GM12878 (cell line): ENCODE data around the gene CAMK2G. TPM values are rescaled to one million over a fixed set of nuclear protein-coding genes. Genes with fewer than 3 reads are reported as not detected.
A peak's percentile ranks its signal among the peaks of the same experiment; 100 is the strongest.

Experiments used
- ATAC-seq: fragments of 200-7000 bp; cut with Tn5 transposase; 3 replicates; pipeline ENCODE4 v1.9.1; 2020; ENCODE audit warnings: mild to moderate bottlenecking, moderate library complexity
- BruUV-seq: library from RNA; stranded (reverse); fragments of 400-500 nt; replicated peaks from 2 replicates; lab custom pipeline; 2021; lab: Mats Ljungman, UMichigan
- CTCF ChIA-PET: fragments of 300-600 bp; sonication (Branson Sonifier 250); formaldehyde crosslinking; extraction: SDS; loops from one replicate; lab custom pipeline; 2021; ENCODE audit warnings: inconsistent platforms; lab: Yijun Ruan, JAX
- POLR2A ChIA-PET: fragments of 350-600 bp; formaldehyde crosslinking; extraction: SDS; loops from one replicate; lab custom pipeline; 2021; ENCODE audit warnings: inconsistent platforms; lab: Charles Lee
- RAD21 ChIA-PET: fragments of 300-600 bp; sonication (Branson Sonifier 250); formaldehyde crosslinking; loops from one replicate; lab custom pipeline; 2023; ENCODE audit warnings: antibody characterized with exemption; ENCODE audit not compliant: unreplicated experiment; lab: Charles Lee
- SMC1A ChIA-PET: fragments of 300-600 bp; sonication (Branson Sonifier 250); formaldehyde crosslinking; loops from one replicate; lab custom pipeline; 2023; ENCODE audit not compliant: unreplicated experiment, uncharacterized antibody; lab: Charles Lee
- DNase-seq: peaks from one replicate; pipeline ENCODE4 v3.0.0-alpha.2; 2011; ENCODE audit warnings: low read depth, low spot score
- FAIRE-seq: peaks from 3 replicates; lab custom pipeline; 2011; peaks lifted over from hg19 to GRCh38; lab: Jason Lieb, UNC
- H2AFZ ChIP-seq: 2 replicates; pipeline ENCODE4 v1.6.0; 2011; ENCODE audit warnings: low read depth, low read length, control low read depth; ENCODE audit not compliant: control insufficient read depth
- H3K27ac ChIP-seq: 2 replicates; pipeline ENCODE4 v1.5.1; 2011; ENCODE audit warnings: control low read depth; ENCODE audit not compliant: control insufficient read depth, insufficient read depth
- H3K27me3 ChIP-seq, 2 experiments: replicated peaks in 1 of 2; 2 replicates each; pipeline versions ENCODE4 v1.6.0 to v1.6.1; 2011; ENCODE audit warnings: low read length in 1 of 2; ENCODE audit not compliant: control insufficient read depth in 2 of 2, insufficient read depth in 2 of 2
- H3K36me3 ChIP-seq, 2 experiments: 2 replicates each; pipeline ENCODE4 v1.5.1; 2011; ENCODE audit warnings: low read length in 1 of 2; ENCODE audit not compliant: control insufficient read depth in 2 of 2, insufficient read depth in 2 of 2
- H3K4me1 ChIP-seq: 2 replicates; pipeline ENCODE4 v1.6.1; 2011; ENCODE audit warnings: mild to moderate bottlenecking, low read length, moderate library complexity, mixed read lengths; ENCODE audit not compliant: control insufficient read depth, insufficient read depth
- H3K4me2 ChIP-seq: 2 replicates; pipeline ENCODE4 v1.6.0; 2011; ENCODE audit warnings: control low read depth; ENCODE audit not compliant: control insufficient read depth, insufficient read depth
- H3K4me3 ChIP-seq: fragments of 200-600 bp; sonication (generic); 2 replicates; pipeline ENCODE4 v1.5.1; 2016
- H3K79me2 ChIP-seq: 2 replicates; pipeline ENCODE4 v1.6.0; 2011; ENCODE audit warnings: low read length; ENCODE audit not compliant: control insufficient read depth, insufficient read depth
- H3K9ac ChIP-seq: 2 replicates; pipeline ENCODE4 v1.8.0; 2011; ENCODE audit warnings: low read length, control low read depth, mixed read lengths; ENCODE audit not compliant: control insufficient read depth, insufficient read depth
- H3K9me3 ChIP-seq: replicated peaks from 3 replicates; pipeline ENCODE4 v1.5.1; 2011; ENCODE audit warnings: mild to moderate bottlenecking, low read length; ENCODE audit not compliant: control insufficient read depth, insufficient read depth
- H4K20me1 ChIP-seq: 2 replicates; pipeline ENCODE4 v1.6.0; 2011; ENCODE audit not compliant: control insufficient read depth, insufficient read depth
- IRF4 ChIP-seq: IDR thresholded peaks from 2 replicates; pipeline ENCODE4 v1.6.1; 2011; ENCODE audit warnings: low read depth, low read length
- SPI1 ChIP-seq: IDR thresholded peaks from 2 replicates; pipeline ENCODE4 v1.6.1; 2011; ENCODE audit warnings: low read depth, mild to moderate bottlenecking, low read length, moderate library complexity, borderline replicate concordance; ENCODE audit not compliant: insufficient read depth
- TAF1 ChIP-seq: IDR thresholded peaks from 2 replicates; pipeline ENCODE4 v1.6.1; 2011; ENCODE audit warnings: mild to moderate bottlenecking, low read depth, low read length, borderline replicate concordance
- TCF7 ChIP-seq: IDR thresholded peaks from 2 replicates; pipeline ENCODE4 v1.6.1; 2014; ENCODE audit warnings: antibody characterized with exemption, borderline replicate concordance
- ZNF384 ChIP-seq: IDR thresholded peaks from 2 replicates; pipeline ENCODE4 v1.6.1; 2012; ENCODE audit warnings: low read depth, mild to moderate bottlenecking, low read length, improper control_type of control experiment, borderline replicate concordance
- WGBS: methylation state at CpG from one replicate; pipeline ENCODE4 v1.1.6; 2016; ENCODE audit warnings: low lambda C conversion rate; ENCODE audit not compliant: insufficient replicate concordance, insufficient coverage; ENCODE audit errors: missing lambda C conversion rate; 5-methylcytosine and 5-hydroxymethylcytosine counted together
- in situ Hi-C: fragments of 300-500 bp; cut with MboI; formaldehyde crosslinking; loops from 9 replicates; pipeline ENCODE4 v1.14.3; 2018; ENCODE audit warnings: mixed read lengths
- intact Hi-C: fragments of 100-400 bp; cut with micrococcal nuclease; formaldehyde crosslinking; loops from one replicate; pipeline ENCODE4 v1.14.2; 2022; ENCODE audit not compliant: unreplicated experiment
- polyA plus RNA-seq, 11 experiments: library from polyadenylated mRNA; depleted of rRNA in 4 of 11; unstranded in 6 of 11; stranded (reverse) in 5 of 11; fragments of >200 nt; fragmentation: Nextera tagmentation in 4 of 11; fragmentation: Illumina TruSeq in 1 of 11; extraction: Ambion mirVana in 4 of 11; extraction: Trizol in 1 of 11; gene quantifications; 1 replicate in 1 of 11; 2 replicates in 10 of 11; pipeline versions ENCODE4 v1.2.1 to v1.2.3, GENCODE V29; 2011 to 2016; ENCODE audit warnings: inconsistent platforms in 2 of 11, missing spikeins in 2 of 11, low read depth in 1 of 11
- total RNA-seq, 4 experiments: library from RNA; depleted of rRNA in 3 of 4; stranded (reverse); fragments of >200 nt in 3 of 4; fragmentation: Illumina TruSeq in 1 of 4; extraction: Trizol in 1 of 4; gene quantifications; 2 replicates each; pipeline versions ENCODE4 v1.2.1 to v1.2.3, GENCODE V29; 2013 to 2021
- TF ChIP-seq, protein P1 (sequence below): fragments of 450-650 bp; IDR thresholded peaks from 2 replicates; pipeline ENCODE4 v1.6.1; 2016; ENCODE audit warnings: mild to moderate bottlenecking, moderate library complexity, borderline replicate concordance

CAMK2G gene
- total and polyA plus RNA-seq, 10 of the 15 experiments (the other 5 are each of a cell fraction or from before 2014, with no cell fraction given) = 5.5 to 24.3 (median 16.9) TPM

DNA sequence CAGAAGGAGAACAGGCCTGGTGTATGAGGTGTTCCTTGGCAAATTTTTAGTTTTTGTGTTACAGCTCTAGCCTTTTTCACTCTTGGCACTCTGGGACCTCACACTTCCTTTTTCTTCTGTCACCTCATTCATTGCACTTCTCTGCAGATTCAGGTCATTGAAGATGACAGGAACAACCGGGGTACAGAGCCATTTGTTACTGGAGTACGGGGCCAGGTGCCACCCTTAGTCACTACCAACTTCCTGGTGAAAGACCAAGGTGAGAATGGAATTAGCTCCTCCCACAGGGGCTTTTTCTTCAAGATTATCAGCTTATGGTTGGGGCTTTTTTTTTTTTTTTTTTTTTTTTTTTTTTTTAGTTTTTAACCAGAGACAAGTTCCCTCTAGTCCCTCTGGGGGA, 111.0 kb downstream of the CAMK2G start:
- 5% methylated on average over 2 of the region's 2 CpGs for WGBS

More for the DNA sequence above, 111.0 kb downstream of the CAMK2G start:
- RAD21 ChIA-PET = interaction anchor here (0.6 to 2.2 kb wide), 10 partner anchors 9 to 168 kb away, joined by 3 to 8 read pairs (median 4); a partner anchor contains a TSS
- CTCF ChIA-PET = interaction anchor here (0.8 to 1.7 kb wide), 2 partner anchors 18 to 20 kb away, joined by 3 read pairs; no protein-coding TSS in a partner anchor
- SMC1A ChIA-PET = interaction anchor here (0.5 to 2.4 kb wide), 7 partner anchors 10 to 119 kb away, joined by 3 to 13 read pairs (median 4); partner anchors contain the start of gene SEC24C
- Histone ChIP-seq H3K9me3 (no peaks in the 10 kb centered on the region), H2AFZ (no peak overlapping the region), H3K36me3 (peaks cover 36 to 72% of the 10 kb centered on the region in 2 experiments), H3K27ac (peak overlapping the region; percentile 64), H4K20me1 (peaks cover 3% of the 10 kb centered on the region; the same call in 1 of the 2 replicates), H3K9ac (no peak overlapping the region; the same call in 1 of the 2 replicates), H3K4me3 (no peak overlapping the region), H3K4me2 (peak overlapping the region; percentile 42; the same call in 1 of the 2 replicates), H3K79me2 (peaks cover 7% of the 10 kb centered on the region), H3K27me3 (no peaks in the 10 kb centered on the region), H3K4me1 (peaks cover 44% of the 10 kb centered on the region)
- in situ Hi-C loops = no loop called here
- POLR2A ChIA-PET = interaction anchor here (0.8 to 3.8 kb wide), 7 partner anchors 9 to 108 kb away, joined by 3 to 33 read pairs (median 10); partner anchors contain the start of gene SEC24C
- no TSS peak for BruUV-seq
- TF ChIP-seq TCF7 (no peak), ZNF384 (peak; percentile 82), TAF1 (no peak), IRF4 (no peak), SPI1 (peak; percentile 81)
- TF ChIP-seq, protein P1, sequence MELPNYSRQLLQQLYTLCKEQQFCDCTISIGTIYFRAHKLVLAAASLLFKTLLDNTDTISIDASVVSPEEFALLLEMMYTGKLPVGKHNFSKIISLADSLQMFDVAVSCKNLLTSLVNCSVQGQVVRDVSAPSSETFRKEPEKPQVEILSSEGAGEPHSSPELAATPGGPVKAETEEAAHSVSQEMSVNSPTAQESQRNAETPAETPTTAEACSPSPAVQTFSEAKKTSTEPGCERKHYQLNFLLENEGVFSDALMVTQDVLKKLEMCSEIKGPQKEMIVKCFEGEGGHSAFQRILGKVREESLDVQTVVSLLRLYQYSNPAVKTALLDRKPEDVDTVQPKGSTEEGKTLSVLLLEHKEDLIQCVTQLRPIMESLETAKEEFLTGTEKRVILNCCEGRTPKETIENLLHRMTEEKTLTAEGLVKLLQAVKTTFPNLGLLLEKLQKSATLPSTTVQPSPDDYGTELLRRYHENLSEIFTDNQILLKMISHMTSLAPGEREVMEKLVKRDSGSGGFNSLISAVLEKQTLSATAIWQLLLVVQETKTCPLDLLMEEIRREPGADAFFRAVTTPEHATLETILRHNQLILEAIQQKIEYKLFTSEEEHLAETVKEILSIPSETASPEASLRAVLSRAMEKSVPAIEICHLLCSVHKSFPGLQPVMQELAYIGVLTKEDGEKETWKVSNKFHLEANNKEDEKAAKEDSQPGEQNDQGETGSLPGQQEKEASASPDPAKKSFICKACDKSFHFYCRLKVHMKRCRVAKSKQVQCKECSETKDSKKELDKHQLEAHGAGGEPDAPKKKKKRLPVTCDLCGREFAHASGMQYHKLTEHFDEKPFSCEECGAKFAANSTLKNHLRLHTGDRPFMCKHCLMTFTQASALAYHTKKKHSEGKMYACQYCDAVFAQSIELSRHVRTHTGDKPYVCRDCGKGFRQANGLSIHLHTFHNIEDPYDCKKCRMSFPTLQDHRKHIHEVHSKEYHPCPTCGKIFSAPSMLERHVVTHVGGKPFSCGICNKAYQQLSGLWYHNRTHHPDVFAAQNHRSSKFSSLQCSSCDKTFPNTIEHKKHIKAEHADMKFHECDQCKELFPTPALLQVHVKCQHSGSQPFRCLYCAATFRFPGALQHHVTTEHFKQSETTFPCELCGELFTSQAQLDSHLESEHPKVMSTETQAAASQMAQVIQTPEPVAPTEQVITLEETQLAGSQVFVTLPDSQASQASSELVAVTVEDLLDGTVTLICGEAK = peak; percentile 24; the same call in 1 of the 2 replicates
- DNase-seq = no peak
- ATAC-seq = peak; percentile 29
- no peak for FAIRE-seq
- intact Hi-C loops = no loop called here
